GM13976 (cell line): ENCODE measurements around the gene BRF1.

Experiments used
- DNase-seq: peaks from one replicate; pipeline ENCODE4 v3.0.0; 2012; ENCODE audit warnings: low spot score
- CTCF ChIP-seq: IDR thresholded peaks from 2 replicates; pipeline ENCODE4 v1.5.1; 2012; ENCODE audit warnings: borderline replicate concordance, mild to moderate bottlenecking; ENCODE audit not compliant: insufficient read depth; ENCODE audit errors: extremely low read depth, missing control alignments, control extremely low read depth
- in situ Hi-C: fragments of 300-500 bp; cut with MboI; formaldehyde crosslinking; loops from one replicate; pipeline ENCODE4 v1.12.0; 2022; ENCODE audit warnings: low sequenced_read_pairs, mixed read lengths, inconsistent platforms; ENCODE audit not compliant: unreplicated experiment

Gene BRF1

GRCh38 chr14:105326891-105327694, 26.3 kb upstream of the BRF1 start:
- no peak for TF ChIP-seq CTCF
- no peak for DNase-seq
- in situ Hi-C loops, result no loop called here

- TF ChIP-seq CTCF, result no peak
- DNase-seq, result no peak
- in situ Hi-C loops, result no loop called here
Observed at GRCh38 chr14:105326568-105326867, 25.7 kb upstream of the BRF1 start.

- in situ Hi-C loops, result no loop called here
- no peak for TF ChIP-seq CTCF
- no peak for DNase-seq
Observed at GRCh38 chr14:105325716-105326567, 25.1 kb upstream of the BRF1 start.

GRCh38 chr14:105325303-105325702, 24.5 kb upstream of the BRF1 start:
- in situ Hi-C loops, result no loop called here
- no peak for DNase-seq
- TF ChIP-seq CTCF, result no peak

- DNase-seq, result no peak
- TF ChIP-seq CTCF, result no peak
- in situ Hi-C loops, result no loop called here
Observed at GRCh38 chr14:105324871-105325270, 24.1 kb upstream of the BRF1 start.

- DNase-seq, result no peak
- in situ Hi-C loops, result no loop called here
- TF ChIP-seq CTCF, result no peak
Observed at GRCh38 chr14:105324080-105324778, 23.4 kb upstream of the BRF1 start.
